T-helper 9 cell (primary cell): ENCODE measurements around the gene MAP2K6.

Experiments
- DNase-seq: peaks from one replicate; pipeline ENCODE4 v3.0.0-alpha.2; 2020

The MAP2K6 gene

DNA sequence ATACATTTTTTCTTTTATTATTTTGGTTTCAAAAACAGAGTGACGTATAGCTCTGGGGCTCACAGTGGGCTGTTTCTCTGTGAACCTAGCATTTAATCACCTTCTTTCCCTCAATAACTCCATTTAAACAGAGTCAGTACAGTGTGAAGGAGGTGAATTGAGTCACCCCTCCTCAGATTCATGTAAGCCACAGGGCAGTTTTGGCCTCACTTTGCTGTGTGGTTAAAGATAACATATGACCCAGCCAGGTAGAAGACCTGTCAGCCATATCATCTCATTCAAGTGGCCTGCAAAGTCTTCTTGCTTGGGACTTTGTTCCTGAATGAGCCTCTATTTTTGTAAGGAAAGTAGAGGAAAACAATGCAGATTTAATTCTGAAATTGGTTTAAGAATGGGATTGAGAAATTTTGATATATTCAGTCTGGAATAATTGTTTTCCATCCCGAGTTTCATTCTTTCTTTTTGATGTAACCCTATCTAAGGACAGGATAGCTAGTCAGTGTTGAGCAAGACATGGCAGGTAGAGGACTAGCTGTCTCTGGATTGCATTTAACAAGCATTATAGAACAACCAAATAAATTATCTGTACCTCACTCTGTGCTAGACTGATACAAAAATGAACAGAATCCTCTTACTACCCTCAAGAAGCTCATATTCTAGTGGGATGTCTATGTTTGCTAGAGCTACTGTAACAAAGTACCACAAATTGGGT is 13.1 kb downstream of the MAP2K6 start:
- no peak for DNase-seq

DNA sequence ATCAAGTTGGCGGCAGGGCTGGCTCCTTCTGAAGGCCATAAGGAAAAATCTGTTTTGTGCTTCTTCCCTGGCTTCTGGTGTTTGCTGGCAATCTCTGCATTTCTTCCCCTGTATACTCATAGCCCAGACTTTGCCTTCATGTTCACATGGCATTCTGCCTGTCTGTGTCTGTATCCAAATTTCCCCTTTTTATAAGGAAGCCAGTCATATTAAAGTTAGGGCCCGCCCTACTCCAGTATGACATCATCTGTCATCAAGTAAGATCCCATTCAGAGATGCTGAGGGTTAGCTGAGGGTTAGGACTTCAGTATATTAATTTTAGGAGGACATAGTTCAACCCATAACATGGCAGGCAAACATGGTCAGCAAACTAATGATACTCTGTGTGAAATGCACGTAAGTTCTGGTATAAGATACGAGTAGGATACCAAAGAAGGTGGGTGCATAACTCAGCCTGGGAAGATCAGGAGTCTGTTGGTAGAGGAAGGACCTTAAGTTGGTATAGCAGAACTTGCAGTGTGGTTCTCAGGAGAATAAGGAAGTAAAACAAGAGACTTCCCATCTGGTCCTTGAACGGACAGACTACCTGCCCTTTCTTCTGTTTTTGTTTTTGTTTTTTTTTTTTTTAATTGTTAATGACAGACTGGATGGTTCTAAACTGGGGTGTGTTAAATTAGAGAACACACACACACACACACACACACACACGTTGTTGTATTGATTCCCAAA is 13.9 kb downstream of the MAP2K6 start:
- DNase-seq = no peak

DNA sequence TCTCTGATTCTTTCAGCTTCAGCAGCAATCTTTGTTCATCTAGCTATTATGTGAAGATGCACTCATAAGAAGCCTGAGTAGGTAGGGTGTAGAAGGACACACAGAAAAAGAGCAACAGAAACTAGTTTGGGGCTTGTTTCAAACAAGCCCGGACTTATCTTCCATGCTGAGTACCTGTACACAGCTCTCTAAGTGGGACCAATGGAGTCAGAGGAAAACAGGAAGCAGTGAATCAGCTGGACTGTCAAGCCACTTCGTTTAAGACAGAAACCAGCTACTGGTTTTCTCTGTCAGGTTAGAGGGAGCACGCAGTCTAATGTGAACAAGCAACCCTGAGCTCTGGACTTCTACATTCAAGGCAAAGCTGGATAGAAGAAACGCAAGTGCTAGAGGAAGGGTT is 16.0 kb downstream of the MAP2K6 start:
- DNase-seq = no peak

DNA sequence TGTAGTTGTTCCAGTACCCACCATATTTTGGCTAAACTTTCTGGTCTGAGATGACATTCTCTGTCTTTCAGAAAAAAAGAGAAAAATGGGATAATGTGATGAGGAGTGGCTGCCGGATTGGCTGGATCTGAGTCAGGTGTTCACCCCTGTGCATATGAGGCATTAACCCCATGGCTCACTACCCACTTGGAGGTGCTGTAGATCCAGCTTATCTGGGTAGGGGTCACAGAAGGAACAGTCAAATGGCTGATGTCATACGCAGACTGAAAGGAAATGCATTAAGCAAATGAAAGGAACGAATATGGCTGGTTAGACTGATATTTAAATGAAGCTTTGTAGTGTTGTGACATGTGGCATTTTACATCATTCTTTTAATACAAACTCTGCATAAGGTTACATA is 17.3 kb downstream of the MAP2K6 start:
- DNase-seq = no peak

DNA sequence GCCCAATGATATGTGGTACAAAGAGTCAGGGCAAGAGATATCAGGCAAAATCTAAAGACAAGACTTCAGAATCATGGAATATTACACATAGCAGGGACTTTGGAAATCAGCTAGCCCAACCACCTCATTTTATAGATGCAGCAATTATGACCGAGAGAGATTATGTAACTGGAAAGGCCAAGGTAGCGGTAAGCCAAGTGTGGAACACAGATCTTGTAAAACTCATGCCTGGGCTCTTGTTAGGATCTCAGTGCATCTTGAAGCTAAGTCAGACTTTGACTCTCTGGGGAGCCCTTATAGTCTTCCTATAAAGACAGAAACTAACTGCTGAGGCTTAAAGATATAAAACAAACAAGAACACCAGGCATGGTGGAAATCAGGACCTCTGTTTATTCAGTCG is 18.6 kb downstream of the MAP2K6 start:
- no peak for DNase-seq

DNA sequence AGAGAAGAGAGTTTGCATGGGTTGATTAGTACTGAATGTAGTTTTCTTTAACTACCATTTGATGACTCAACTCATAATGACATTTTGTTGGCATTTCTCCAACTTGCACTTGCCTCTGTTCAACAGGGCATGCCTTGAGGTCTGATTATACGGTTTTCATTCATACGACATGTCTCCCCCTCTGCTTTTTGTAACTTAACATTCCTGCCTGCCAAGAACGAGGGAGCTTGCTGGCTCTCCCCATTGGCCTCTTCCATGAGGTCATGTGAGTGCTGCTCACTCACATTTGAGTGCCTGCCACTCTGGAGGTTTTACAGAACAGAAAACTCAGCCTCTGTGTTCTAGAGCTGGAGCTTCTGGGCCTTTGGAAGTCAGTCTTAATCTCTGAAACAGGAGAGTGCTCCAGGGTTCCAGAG is 19.7 kb downstream of the MAP2K6 start:
- no peak for DNase-seq

DNA sequence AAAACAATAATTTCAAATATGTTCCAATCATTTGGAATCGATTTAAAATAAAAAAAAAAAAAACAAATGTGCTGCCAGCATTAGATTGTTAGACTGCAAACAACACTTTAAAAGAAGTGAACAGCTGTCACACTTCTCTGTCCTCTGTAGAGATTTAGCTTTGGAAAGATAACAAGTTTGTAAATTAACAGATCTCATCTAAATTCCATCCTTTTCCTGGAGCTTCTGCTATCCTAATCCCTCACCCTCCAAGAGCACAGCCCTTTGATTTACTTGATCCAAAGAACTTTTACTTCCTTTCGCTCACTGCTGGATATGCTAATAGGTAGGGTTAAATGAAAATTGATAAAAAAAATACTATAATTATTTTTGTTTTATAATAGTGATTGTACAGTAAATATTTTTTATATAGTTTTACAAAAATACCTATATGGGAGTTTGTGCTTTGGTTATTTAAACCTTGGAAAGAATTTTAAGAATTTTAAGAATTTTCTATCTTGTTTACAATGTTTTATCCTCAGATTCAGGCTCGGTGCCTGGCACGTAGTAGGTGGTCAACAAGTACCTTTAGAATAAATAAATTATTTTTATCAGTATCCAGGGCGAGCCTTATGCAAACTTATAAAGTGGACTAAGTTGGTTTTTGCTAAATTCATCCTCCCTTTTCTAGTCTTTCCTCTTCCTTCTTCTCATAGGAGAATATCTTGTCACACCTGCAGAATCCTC is 21.6 kb downstream of the MAP2K6 start:
- DNase-seq = no peak

DNA sequence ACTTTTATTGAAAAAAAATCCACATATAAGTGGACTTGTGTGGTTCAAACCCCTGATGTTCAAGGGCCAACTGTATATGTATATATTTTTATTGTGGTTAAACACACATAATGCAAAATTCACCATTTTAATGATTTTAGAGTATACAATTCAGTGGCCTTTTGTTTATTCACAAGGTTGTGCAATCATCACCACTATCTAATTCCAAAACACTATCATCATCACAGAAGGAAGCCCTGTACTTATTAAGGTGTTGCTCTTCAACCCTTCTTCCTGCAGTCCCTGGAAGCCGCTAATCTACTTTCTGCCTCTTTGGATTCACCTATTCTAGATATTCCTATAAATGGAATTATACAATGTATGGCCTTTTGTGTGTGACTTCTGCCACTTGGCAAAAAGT is 23.0 kb downstream of the MAP2K6 start:
- no peak for DNase-seq

DNA sequence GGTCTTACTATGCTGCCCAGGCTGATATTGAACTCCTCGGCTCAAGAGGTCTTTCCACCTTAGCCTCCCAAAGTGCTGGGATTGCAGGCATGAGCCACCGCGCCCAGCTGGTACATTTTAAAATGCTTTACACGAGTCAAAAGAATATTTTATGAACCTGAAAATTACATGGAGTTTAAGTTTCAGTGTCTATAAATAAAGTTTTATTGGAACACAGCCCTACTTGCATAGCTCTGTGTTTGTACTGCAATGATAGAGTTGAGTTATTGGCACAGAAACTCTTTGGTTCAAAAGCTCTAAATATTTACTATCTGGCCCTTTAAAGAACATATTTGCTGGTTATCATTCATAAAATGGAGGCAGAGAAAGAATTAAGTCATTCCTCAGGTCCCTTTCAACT is 24.3 kb downstream of the MAP2K6 start:
- no peak for DNase-seq

DNA sequence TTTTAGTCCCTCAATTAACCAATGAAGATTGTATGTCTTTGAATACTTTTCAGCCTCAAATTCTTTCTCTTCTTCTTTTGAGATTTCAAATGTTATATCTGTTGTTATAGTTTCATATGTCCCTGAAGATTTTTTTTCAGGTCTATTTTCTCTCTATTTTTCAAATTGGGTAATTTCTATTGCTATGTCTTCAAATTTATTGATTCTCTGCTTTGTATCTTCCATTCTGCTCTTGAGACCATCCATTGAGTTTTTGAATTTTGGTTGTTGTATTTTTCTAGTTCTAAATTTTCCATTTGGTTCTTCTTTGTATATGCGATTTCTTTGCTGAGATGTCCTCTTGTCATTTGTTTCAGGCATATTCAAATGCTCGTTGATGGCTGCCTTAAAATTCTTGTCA is 26.7 kb downstream of the MAP2K6 start:
- DNase-seq = no peak

DNA sequence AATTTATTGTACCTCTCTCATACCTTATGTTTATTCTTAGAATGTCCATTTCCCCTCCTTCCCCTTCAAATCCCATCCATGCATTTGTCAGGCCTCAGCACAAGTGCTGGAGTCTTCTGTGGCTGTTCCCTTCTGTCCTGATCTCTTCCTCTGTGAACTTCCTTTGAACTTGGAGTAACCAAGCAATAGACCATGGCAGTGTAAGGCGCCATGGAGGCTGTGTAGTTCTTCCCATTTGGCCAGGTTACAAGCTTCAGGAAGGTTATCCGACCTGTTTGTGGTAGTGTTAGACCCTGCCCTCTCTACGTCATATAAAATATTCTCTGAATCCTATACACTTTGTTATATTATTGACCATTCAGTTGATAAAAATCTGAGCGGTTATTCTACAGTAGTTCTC is 28.6 kb downstream of the MAP2K6 start:
- DNase-seq = no peak

DNA sequence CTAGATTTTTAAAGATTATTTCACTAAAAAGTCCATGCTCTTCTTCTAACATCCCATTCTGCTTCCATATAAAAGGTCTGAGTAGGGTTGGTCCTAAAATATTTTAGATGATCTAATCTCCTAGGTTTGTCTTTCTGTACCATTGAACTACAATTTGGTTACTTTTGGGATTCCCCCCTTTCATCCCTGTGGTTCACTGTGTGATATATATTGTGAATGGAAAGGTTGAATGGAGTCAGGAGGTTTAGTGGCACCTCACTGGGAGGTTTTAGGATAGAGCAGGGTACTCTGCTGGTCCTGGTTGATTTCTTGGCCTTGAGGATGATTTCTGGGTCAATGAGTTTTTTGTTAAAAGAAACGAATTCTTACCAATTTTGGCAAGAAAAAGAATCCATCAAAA is 29.5 kb downstream of the MAP2K6 start:
- DNase-seq = no peak

DNA sequence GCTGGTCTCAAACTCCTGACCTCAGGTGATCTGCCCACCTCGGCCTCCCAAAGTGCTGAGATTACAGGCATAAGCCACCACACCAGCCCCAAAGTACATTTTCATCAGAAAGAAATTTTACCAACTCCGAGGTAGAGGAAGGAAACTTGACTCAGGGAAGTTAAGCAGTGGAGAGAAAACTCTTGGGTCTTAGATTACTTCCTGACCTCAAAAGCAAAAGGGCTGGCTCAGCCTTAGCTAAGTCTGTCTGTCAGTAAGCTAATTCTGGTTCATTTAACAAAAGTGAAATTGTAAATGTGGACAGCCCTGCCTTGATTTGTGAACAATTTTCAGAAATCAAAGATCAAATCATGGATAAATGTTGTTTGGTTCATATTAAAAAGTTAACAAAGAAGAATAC is 30.6 kb downstream of the MAP2K6 start:
- DNase-seq = no peak

DNA sequence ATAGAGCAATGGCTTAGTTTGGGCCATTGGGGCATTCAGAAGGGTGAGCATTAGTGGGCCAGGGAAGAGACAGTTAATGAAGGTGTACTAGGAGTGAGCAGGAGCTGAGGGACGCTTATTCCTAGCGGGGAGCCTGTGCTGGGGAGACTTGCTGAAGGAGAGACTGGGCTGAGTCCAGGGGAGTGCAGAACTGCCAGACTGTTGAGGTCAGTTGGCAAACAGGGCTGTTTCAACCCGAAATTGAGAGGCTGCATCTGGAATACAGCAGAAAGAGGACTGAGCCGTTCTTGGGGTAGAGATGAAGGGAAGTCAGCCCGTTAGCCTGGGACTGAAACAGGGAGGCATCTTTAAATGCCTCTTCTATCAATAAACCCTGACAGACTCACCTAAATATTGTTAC is 33.2 kb downstream of the MAP2K6 start:
- no peak for DNase-seq

DNA sequence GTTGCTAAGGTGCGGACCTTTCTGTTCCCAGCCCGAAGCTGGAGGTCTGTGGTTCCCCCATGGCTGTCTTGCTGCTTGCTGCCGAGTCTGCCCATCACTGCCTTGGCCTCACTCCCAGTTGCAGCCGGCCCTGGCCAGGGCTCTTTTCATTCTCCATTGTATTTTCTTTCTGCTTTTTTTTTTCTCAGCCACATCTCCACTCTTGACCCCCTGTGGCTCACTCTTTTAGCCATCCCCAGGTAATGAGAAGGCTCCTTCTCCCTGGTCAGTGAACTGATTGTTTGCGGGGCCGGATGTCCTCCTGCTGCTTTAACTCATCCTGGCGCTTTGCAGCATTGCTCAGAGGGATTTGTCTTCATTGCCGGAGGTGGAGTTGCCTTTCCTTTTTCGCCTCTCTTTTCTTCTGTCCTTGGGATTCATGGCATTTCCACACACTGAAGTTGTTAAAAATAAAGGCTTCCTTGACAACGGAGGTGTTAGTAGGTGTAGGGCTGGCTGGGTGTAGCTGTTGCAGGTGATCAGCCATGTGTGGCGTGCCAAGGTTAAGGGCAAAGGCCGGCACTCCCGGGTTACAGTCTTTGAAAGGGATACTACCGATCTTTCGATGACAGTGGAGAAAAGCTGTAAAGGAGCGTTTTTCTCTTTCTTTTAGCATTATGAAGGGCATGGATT is 34.1 kb downstream of the MAP2K6 start:
- DNase-seq = no peak

DNA sequence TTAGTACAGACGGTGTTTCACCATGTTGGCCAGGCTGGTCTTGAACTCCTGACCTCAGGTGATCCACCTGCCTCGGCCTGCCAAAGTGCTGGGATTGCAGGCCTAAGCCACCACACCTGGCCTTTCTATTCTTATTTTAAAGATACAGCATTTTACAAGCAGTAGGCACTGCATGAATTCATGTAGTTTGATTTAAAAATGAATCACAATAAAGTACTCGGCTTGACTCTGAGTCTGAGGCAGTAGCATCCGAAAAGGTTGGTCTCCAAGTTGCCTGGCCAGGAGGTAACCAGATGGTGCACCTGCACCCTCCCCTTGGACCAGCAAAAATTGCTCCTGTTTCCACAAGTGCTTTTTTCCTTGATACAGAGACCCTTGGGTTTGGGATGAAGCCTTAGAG is 35.6 kb downstream of the MAP2K6 start:
- DNase-seq = no peak

DNA sequence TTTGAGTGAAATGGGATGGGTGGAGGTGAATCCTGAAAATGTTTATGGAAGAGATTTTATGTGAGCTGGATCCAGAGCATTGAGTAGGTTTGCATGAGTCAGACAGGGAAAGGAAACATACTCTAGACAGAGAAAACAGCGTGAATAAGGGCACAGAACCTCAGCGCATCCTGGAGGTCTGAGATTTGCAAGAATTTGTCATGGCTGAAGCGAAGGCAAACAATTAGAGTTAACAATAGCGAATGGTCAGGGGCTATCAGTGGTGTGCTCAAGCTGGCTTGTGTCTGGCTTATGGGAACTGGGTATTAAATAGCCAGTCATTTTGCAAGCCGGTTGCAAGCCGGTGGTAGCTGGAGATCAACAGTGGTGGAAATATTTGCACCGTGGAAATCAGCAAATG is 36.4 kb downstream of the MAP2K6 start:
- DNase-seq = no peak

DNA sequence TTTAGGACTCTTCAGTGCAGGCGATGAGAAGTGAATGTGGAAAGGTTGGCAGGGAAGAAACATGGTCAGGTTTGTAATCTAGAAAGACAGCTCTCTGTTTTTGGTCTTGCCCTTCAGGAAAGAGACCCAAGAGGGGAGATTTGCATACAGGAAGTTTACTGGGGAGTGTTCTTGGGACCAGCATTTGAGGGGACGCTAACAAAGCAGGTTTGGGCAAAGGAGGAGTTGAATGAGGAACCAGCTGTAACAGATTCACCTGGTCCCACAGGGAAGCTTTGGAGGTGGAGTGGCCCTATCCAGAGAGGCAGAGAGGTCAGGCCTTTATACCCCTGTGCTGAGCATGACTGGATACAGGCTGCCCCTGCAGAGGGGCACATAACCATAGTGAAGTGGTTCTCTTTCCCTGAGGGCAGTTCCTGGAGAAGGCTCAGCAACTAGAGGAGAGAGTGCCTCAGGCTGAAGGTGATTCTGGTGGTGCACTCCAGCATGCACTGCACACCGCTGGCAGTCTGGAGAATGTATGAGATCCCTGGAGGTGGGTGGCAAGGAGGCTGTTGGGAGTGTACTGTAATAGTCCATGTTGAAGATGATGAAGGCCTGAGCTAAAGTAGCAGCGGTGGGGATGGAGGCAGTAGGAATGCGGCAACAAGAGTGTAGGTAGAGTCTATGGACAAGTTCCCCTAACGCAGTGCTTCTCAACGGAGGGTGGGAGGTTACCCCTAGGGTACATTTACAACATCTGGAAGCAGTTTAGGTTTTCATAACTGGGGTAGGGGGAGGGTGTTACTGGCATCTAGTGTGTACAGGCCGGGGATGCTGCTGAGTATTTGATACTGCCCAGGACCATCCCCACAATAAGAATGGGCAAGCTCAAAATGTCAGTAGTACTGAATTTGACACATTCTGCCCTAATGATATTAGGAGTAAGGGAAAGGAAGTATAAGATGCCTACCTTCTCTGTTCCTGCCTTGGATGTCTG is 37.2 kb downstream of the MAP2K6 start:
- DNase-seq = no peak

DNA sequence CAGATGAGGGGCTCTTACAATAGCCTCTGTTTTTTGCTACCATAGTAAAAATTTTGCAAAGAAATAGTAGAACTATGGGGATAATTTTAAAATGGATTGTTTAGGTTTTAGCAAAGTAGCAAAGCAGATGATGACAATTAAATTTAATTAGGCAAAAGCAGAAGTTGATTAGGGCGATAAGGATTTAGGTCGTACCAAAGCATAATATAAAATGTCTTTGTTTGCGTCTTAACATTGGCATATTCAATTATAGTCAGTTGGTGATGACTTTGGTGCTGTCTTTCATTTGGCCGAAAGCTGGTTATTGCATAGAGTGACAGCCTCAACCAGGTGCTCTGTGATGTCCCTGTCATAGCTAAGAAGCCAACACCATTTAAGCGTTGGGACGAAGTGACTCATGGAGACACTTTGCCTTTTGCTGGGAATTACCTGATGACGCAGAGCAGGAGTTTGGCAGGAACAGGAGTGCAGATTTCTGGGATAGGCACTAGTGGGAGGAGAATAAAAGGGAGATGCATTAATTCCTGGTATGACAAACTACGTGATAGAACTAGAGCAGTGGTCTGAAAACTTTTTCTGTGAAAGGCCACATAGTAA is 38.3 kb downstream of the MAP2K6 start:
- DNase-seq = no peak

DNA sequence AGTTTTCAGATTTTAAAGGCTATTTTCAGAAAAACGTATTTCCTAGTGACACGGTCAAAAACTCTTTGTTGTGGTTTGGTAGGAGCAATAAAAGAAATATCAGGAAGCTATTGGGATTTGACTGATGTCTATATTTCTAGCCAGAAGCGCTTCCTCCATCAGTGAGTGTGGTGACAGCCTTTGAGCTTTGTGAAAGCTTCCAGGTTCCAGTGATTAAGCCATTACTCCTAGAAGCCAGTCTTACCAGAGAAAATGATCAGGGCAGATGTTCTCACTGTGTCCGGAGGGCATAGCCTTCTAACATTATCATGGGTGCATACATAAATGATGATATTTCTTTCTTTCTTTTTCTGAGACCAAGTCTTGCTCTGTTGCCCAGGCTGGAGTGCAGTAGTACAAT is 39.6 kb downstream of the MAP2K6 start:
- no peak for DNase-seq

DNA sequence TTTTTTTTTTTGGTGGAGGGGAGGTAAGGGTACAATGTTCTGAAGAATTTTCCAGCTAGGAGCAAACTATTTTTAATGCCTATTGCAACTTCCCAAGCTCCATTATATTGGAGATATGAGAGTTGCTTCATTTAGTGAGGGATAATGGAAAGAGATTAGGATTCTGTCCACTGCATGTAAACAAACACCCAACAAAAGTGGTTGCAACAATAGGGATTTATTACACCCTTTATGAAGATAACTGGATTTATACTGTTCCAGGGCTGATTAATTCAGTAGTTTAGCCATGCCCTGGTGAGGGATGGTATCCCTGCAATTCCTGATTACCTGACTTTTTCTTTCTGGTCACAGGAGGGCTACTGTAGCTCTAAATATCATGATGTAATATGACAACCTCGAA is 40.5 kb downstream of the MAP2K6 start:
- DNase-seq = no peak

DNA sequence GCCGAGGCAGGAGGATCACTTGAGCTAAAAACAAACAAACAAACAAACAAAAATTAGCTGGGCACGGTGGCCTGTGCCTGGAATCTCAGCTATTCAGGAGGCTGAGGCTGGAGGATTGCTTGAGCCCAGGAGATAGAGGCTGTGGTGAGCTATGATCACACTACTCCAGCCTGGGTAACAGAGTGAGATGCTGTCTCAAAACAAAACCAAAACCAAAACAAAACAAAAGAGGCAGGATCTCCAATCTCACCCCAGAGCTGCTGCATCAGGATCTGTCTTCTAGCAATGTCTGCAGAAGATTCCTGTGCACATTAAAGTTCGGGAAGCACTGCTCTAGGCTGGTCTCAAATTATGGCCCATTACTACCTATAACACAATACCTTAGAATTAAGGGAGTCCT is 43.1 kb downstream of the MAP2K6 start:
- DNase-seq = no peak
